ENCODE measurements around the gene PLD5. TPM values are rescaled to one million over a fixed set of nuclear protein-coding genes. Genes with fewer than 3 reads are reported as not detected.

Gene PLD5
- polyA plus RNA-seq, 1 of the 3 experiments (the other 2 are of a cell fraction): 0.08 TPM

DNA sequence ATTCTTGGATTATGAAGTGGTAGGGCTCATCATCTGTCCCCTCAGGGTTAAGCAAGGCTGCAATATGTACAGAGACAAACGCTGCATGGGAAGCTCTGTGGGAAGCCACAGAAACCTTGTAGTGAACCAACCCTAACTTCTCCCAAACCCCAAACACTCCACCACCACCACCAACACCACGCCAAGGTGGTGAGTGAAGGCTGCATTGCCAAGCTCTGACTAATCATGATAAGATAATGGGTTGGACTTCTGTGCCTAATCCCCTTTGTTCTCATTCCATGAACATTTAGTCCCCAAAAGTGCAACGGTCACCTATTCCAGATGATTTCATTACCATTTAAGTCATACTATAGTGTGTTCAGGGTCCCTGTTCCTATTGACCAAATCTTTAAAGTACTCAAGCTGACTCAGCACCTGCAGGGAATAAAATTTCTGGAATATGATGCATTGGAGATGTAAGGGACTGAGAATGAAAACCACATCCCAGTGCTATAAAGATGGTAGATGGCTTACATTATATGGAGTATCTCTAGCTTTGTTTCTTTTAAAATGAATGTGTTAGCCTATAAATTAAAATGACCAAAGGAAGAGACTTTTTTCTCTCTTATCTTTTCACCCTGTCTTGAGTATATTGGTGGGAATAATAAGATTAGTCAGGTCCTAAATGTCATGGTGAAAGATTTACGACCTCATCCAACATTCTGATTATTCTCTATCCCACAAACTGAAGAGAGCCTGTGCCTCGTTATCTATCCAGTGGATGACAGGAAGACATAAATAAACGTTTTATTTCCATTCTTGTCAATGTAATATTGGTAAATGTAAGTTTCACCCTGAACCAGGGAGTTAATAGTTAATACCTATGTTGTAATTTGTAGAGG lies 22.6 kb upstream of the PLD5 start (continued):
- TF ChIP-seq, protein P1, sequence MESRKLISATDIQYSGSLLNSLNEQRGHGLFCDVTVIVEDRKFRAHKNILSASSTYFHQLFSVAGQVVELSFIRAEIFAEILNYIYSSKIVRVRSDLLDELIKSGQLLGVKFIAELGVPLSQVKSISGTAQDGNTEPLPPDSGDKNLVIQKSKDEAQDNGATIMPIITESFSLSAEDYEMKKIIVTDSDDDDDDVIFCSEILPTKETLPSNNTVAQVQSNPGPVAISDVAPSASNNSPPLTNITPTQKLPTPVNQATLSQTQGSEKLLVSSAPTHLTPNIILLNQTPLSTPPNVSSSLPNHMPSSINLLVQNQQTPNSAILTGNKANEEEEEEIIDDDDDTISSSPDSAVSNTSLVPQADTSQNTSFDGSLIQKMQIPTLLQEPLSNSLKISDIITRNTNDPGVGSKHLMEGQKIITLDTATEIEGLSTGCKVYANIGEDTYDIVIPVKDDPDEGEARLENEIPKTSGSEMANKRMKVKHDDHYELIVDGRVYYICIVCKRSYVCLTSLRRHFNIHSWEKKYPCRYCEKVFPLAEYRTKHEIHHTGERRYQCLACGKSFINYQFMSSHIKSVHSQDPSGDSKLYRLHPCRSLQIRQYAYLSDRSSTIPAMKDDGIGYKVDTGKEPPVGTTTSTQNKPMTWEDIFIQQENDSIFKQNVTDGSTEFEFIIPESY (IDR thresholded peaks at IDR 0.05; ENCODE audit: borderline replicate concordance, low read depth): no peak
- TF ChIP-seq NFIC (IDR thresholded peaks at IDR 0.05; ENCODE audit: borderline replicate concordance): no peak

DNA sequence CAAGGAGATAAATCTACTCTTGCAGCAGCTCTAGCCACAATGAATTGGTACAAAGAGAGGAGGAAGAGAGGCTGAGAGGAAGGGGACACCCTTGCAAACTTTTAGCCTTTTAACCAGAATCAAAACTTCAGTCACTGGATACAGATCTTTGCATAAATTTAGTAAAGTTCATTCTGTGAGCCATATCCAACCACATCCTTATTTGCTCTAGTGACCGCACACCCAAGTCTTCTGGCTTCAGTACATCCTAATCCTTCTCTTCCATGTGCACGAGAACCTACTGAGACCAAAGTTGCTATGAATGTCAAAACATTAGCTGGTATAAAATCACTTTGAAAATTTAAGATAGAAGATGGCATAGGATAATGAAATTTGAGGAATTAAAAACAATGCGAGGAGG lies 21.9 kb upstream of the PLD5 start:
- H3K9me3 ChIP-seq: no peaks in the 10 kb centered on the region
- H3F3A ChIP-seq (replicated peaks; ENCODE audit: insufficient read depth): no peaks in the 10 kb centered on the region
- POLR2A ChIA-PET: no interaction called here
- no peaks in the 10 kb centered on the region for H3K9me2 ChIP-seq
- H3K4me3 ChIP-seq (ENCODE audit: low read depth in 2 of 2, low read length in 1 of 2): no peak overlapping the region
- no peaks in the 10 kb centered on the region for H3K36me3 ChIP-seq (replicated peaks in 1 of 2; ENCODE audit: control insufficient read depth in 1 of 2, insufficient read depth in 2 of 2, low read length in 1 of 2)
- H3K79me2 ChIP-seq (ENCODE audit: insufficient read depth): no peaks in the 10 kb centered on the region
- no peak overlapping the region for H3K4me2 ChIP-seq
- H3K9ac ChIP-seq: no peak overlapping the region
- TF ChIP-seq POLR2AphosphoS5 (IDR thresholded peaks at IDR 0.05; ENCODE audit: low read depth, low read length) (no peak), TAF1 (IDR thresholded peaks at IDR 0.05; ENCODE audit: borderline replicate concordance, low read depth, low read length) (no peak), RAD21 (IDR thresholded peaks at IDR 0.05; ENCODE audit: low read length) (no peak), FOXM1 (IDR thresholded peaks at IDR 0.05; ENCODE audit: low read depth) (no peak), EP300 (IDR thresholded peaks at IDR 0.05; ENCODE audit: borderline replicate concordance in 1 of 2, low read depth in 1 of 2, low read length in 1 of 2) (no peak), NFIC (IDR thresholded peaks at IDR 0.05; ENCODE audit: borderline replicate concordance) (no peak), MEF2A (IDR thresholded peaks at IDR 0.05; ENCODE audit: borderline replicate concordance, low read depth) (no peak), MXI1 (IDR thresholded peaks at IDR 0.05; ENCODE audit: low read depth, low read length) (no peak), SIN3A (IDR thresholded peaks at IDR 0.05; ENCODE audit: borderline replicate concordance, low read depth, low read length) (no peak), GABPA (IDR thresholded peaks at IDR 0.05; ENCODE audit: low read depth) (no peak), RFX5 (IDR thresholded peaks at IDR 0.05; ENCODE audit: low read length) (no peak), NRF1 (IDR thresholded peaks at IDR 0.05; ENCODE audit: low read depth, low read length) (no peak), JUND (IDR thresholded peaks at IDR 0.05) (no peak), TEAD4 (IDR thresholded peaks at IDR 0.05; ENCODE audit: borderline replicate concordance, insufficient read depth) (no peak), FOXJ3 (CRISPR knock-in tag; IDR thresholded peaks at IDR 0.05) (no peak), CHD2 (IDR thresholded peaks at IDR 0.05; ENCODE audit: low read length, partially characterized antibody) (no peak)
- TF ChIP-seq, protein P2, sequence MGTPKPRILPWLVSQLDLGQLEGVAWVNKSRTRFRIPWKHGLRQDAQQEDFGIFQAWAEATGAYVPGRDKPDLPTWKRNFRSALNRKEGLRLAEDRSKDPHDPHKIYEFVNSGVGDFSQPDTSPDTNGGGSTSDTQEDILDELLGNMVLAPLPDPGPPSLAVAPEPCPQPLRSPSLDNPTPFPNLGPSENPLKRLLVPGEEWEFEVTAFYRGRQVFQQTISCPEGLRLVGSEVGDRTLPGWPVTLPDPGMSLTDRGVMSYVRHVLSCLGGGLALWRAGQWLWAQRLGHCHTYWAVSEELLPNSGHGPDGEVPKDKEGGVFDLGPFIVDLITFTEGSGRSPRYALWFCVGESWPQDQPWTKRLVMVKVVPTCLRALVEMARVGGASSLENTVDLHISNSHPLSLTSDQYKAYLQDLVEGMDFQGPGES (IDR thresholded peaks at IDR 0.05; ENCODE audit: low read depth, low read length): no peak
- TF ChIP-seq, protein P3, sequence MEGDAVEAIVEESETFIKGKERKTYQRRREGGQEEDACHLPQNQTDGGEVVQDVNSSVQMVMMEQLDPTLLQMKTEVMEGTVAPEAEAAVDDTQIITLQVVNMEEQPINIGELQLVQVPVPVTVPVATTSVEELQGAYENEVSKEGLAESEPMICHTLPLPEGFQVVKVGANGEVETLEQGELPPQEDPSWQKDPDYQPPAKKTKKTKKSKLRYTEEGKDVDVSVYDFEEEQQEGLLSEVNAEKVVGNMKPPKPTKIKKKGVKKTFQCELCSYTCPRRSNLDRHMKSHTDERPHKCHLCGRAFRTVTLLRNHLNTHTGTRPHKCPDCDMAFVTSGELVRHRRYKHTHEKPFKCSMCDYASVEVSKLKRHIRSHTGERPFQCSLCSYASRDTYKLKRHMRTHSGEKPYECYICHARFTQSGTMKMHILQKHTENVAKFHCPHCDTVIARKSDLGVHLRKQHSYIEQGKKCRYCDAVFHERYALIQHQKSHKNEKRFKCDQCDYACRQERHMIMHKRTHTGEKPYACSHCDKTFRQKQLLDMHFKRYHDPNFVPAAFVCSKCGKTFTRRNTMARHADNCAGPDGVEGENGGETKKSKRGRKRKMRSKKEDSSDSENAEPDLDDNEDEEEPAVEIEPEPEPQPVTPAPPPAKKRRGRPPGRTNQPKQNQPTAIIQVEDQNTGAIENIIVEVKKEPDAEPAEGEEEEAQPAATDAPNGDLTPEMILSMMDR (IDR thresholded peaks at IDR 0.05): no peak
- TF ChIP-seq, protein P1 (IDR thresholded peaks at IDR 0.05; ENCODE audit: borderline replicate concordance, low read depth): no peak
- TF ChIP-seq, protein P4, sequence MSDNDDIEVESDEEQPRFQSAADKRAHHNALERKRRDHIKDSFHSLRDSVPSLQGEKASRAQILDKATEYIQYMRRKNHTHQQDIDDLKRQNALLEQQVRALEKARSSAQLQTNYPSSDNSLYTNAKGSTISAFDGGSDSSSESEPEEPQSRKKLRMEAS (IDR thresholded peaks at IDR 0.05; ENCODE audit: low read depth): no peak
- no peaks in the 10 kb centered on the region for H3K4me1 ChIP-seq (ENCODE audit: control insufficient read depth in 1 of 2, insufficient read depth in 2 of 2, low read depth in 1 of 2, low read length in 1 of 2)
- CTCF ChIA-PET: no interaction called here
- WGBS (ENCODE audit: low lambda C conversion rate): 34% methylated on average over 3 of the region's 3 CpGs
- no peak for DNase-seq
- H4K20me1 ChIP-seq (ENCODE audit: insufficient read depth): no peaks in the 10 kb centered on the region
- no peak overlapping the region for H3K27ac ChIP-seq (ENCODE audit: low read depth in 2 of 2, low read length in 1 of 2)
- H2AFZ ChIP-seq (ENCODE audit: low read depth): no peak overlapping the region
- H3K27me3 ChIP-seq (ENCODE audit: insufficient read depth): no peaks in the 10 kb centered on the region
